WTC11 (cell line): ENCODE results near the gene RPS6KA4. TPM values are rescaled to one million over a fixed set of nuclear protein-coding genes. Genes with fewer than 3 reads are reported as not detected.

Source experiments
- microRNA-seq: library from miRNA; unstranded; fragments of <30 nt; microRNA quantifications from one replicate; pipeline ENCODE4 v1.2.0, GENCODE V29; 2022; ENCODE audit warnings: borderline number of aligned reads
- total RNA-seq: library from RNA; stranded (reverse); gene quantifications from 3 replicates; pipeline ENCODE4 v1.2.3, GENCODE V29; 2021

RPS6KA4 gene
- total RNA-seq, 1 experiment from 2014 or later, result 16.8 TPM

Small RNA genes lying within 50 kb of the gene (microRNA-seq; reads per million reads assigned to microRNA genes)
- gene MIR1237 (2.1 reads per million), gene MIR7155 (not detected)

Other genes starting within 250 kb of the RPS6KA4 start
- 36.9 to 54.4 TPM (median 52.9 TPM) in 3 replicates for gene MACROD1, start 193.0 kb upstream of the RPS6KA4 start, total RNA-seq
- gene STIP1, start 173.0 kb upstream of the RPS6KA4 start, total RNA-seq, result 291 to 296 TPM (median 296 TPM) in 3 replicates
- gene FERMT3, start 152.4 kb upstream of the RPS6KA4 start, total RNA-seq, result 3.8 to 8.2 TPM (median 3.8 TPM) in 3 replicates
- gene TRPT1, start 133.0 kb upstream of the RPS6KA4 start, total RNA-seq, result 52.3 to 58.8 TPM (median 53.2 TPM) in 3 replicates
- gene NUDT22, start 132.9 kb upstream of the RPS6KA4 start, total RNA-seq, result 59.1 to 64.4 TPM (median 60.1 TPM) in 3 replicates
- 26.0 to 27.2 TPM (median 27.1 TPM) in 3 replicates for gene DNAJC4, start 128.6 kb upstream of the RPS6KA4 start, total RNA-seq
- gene VEGFB, start 124.6 kb upstream of the RPS6KA4 start, total RNA-seq, result 51.7 to 62.2 TPM (median 59.7 TPM) in 3 replicates
- gene FKBP2, start 118.1 kb upstream of the RPS6KA4 start, total RNA-seq, result 57.2 to 65.9 TPM (median 61.7 TPM) in 3 replicates
- gene PPP1R14B, start 112.2 kb upstream of the RPS6KA4 start, total RNA-seq, result 435 to 471 TPM (median 458 TPM) in 3 replicates
- gene PLCB3, start 107.6 kb upstream of the RPS6KA4 start, total RNA-seq, result 80.0 to 97.4 TPM (median 82.2 TPM) in 3 replicates
- gene BAD, start 74.5 kb upstream of the RPS6KA4 start, total RNA-seq, result 30.5 to 34.7 TPM (median 31.3 TPM) in 3 replicates
- 51.1 to 53.8 TPM (median 51.8 TPM) in 3 replicates for gene GPR137, start 73.3 kb upstream of the RPS6KA4 start, total RNA-seq
- 0.25 to 0.74 TPM (median 0.48 TPM) in 3 replicates for gene KCNK4, start 67.9 kb upstream of the RPS6KA4 start, total RNA-seq
- 1.1 to 2.5 TPM (median 2.0 TPM) in 3 replicates for gene CATSPERZ, start 58.8 kb upstream of the RPS6KA4 start, total RNA-seq
- 56.3 to 81.9 TPM (median 59.1 TPM) in 3 replicates for gene ESRRA, start 53.6 kb upstream of the RPS6KA4 start, total RNA-seq
- 285 to 321 TPM (median 314 TPM) in 3 replicates for gene TRMT112, start 41.6 kb upstream of the RPS6KA4 start, total RNA-seq
- gene PRDX5, start 41.0 kb upstream of the RPS6KA4 start, total RNA-seq, result 255 to 293 TPM (median 282 TPM) in 3 replicates
- gene CCDC88B, start 19.0 kb upstream of the RPS6KA4 start, total RNA-seq, result 17.0 to 22.0 TPM (median 19.9 TPM) in 3 replicates
- gene SLC22A11, start 196.8 kb downstream of the RPS6KA4 start, total RNA-seq, result 0.07 TPM in 1 of 3 replicates, not detected in the others
- not detected in 3 replicates for gene SLC22A12, start 232.1 kb downstream of the RPS6KA4 start, total RNA-seq